RWPE2 (cell line): Measurements from ENCODE around the gene SRPRB.

Experiments used
- ATAC-seq: fragments of 200-7000 bp; cut with Tn5 transposase; 3 replicates; pipeline ENCODE4 v1.9.1; 2021; ENCODE audit warnings: low read depth
- DNase-seq: peaks from one replicate; pipeline ENCODE4 v3.0.0-alpha.2; 2020; ENCODE audit warnings: low spot score
- H3K27ac ChIP-seq: fragments of 450-650 bp; 2 replicates; pipeline ENCODE4 v1.5.1; 2017; ENCODE audit warnings: mild to moderate bottlenecking; ENCODE audit not compliant: poor library complexity, severe bottlenecking
- H3K27me3 ChIP-seq: fragments of 250-450 bp; sonication (Bioruptor Pico); 2 replicates; pipeline ENCODE4 v1.5.1; 2021; ENCODE audit warnings: mild to moderate bottlenecking, moderate library complexity; ENCODE audit not compliant: insufficient read depth, poor library complexity, severe bottlenecking
- H3K36me3 ChIP-seq: fragments of 250-450 bp; sonication (Bioruptor Pico); 2 replicates; pipeline ENCODE4 v1.5.1; 2020; ENCODE audit warnings: low read depth, mild to moderate bottlenecking, moderate library complexity
- H3K4me1 ChIP-seq: fragments of 250-450 bp; sonication (Bioruptor Pico); 2 replicates; pipeline ENCODE4 v1.5.1; 2021; ENCODE audit warnings: mild to moderate bottlenecking, moderate library complexity; ENCODE audit not compliant: insufficient read depth, poor library complexity, severe bottlenecking
- H3K4me3 ChIP-seq: fragments of 250-450 bp; sonication (Bioruptor Pico); 2 replicates; pipeline ENCODE4 v1.5.1; 2021; ENCODE audit warnings: mild to moderate bottlenecking, moderate library complexity; ENCODE audit not compliant: severe bottlenecking
- H3K9me3 ChIP-seq: fragments of 250-450 bp; sonication (Bioruptor Pico); 2 replicates; pipeline ENCODE4 v1.5.1; 2021; ENCODE audit warnings: mild to moderate bottlenecking, moderate library complexity; ENCODE audit not compliant: severe bottlenecking
- CTCF ChIP-seq: fragments of 450-650 bp; IDR thresholded peaks from one replicate; pipeline ENCODE4 v1.5.1; 2017; ENCODE audit warnings: mild to moderate bottlenecking, moderate library complexity; ENCODE audit not compliant: poor library complexity, severe bottlenecking

Gene SRPRB

GRCh38 chr3:133863911-133864310 is 58.3 kb downstream of the SRPRB start:
- no peaks in the 10 kb centered on the region for H3K9me3 ChIP-seq
- H3K4me1 ChIP-seq: no peaks in the 10 kb centered on the region
- no peak for TF ChIP-seq CTCF
- no peak overlapping the region for H3K27ac ChIP-seq
- ATAC-seq: no peak
- DNase-seq: no peak
- no peaks in the 10 kb centered on the region for H3K36me3 ChIP-seq
- no peaks in the 10 kb centered on the region for H3K27me3 ChIP-seq
- H3K4me3 ChIP-seq: no peak overlapping the region

GRCh38 chr3:133864616-133865015 is 59.0 kb downstream of the SRPRB start:
- no peak for DNase-seq
- no peaks in the 10 kb centered on the region for H3K9me3 ChIP-seq
- H3K36me3 ChIP-seq: no peaks in the 10 kb centered on the region
- no peak; the same call in 2 of the 3 replicates for ATAC-seq
- no peaks in the 10 kb centered on the region for H3K27me3 ChIP-seq
- no peak overlapping the region for H3K4me3 ChIP-seq
- H3K4me1 ChIP-seq: no peaks in the 10 kb centered on the region
- H3K27ac ChIP-seq: no peak overlapping the region
- TF ChIP-seq CTCF: no peak

- Histone ChIP-seq H3K4me1 (no peaks in the 10 kb centered on the region), H3K9me3 (no peaks in the 10 kb centered on the region), H3K4me3 (no peak overlapping the region), H3K36me3 (no peaks in the 10 kb centered on the region), H3K27me3 (no peaks in the 10 kb centered on the region), H3K27ac (no peak overlapping the region)
- TF ChIP-seq CTCF: no peak
- ATAC-seq (peak; percentile 18; the same call in 1 of the 3 replicates), DNase-seq (no peak)
Observed at GRCh38 chr3:133865136-133865855, 59.7 kb downstream of the SRPRB start.

- no peaks in the 10 kb centered on the region for H3K27me3 ChIP-seq
- H3K4me3 ChIP-seq: no peak overlapping the region
- ATAC-seq: no peak
- no peaks in the 10 kb centered on the region for H3K36me3 ChIP-seq
- H3K27ac ChIP-seq: no peak overlapping the region
- no peak for DNase-seq
- no peaks in the 10 kb centered on the region for H3K9me3 ChIP-seq
- H3K4me1 ChIP-seq: no peaks in the 10 kb centered on the region
- no peak for TF ChIP-seq CTCF
Observed at GRCh38 chr3:133866141-133866540, 60.5 kb downstream of the SRPRB start.

- DNase-seq (no peak), ATAC-seq (no peak)
- no peak overlapping the region for H3K27ac ChIP-seq
- H3K9me3 ChIP-seq: no peaks in the 10 kb centered on the region
- no peaks in the 10 kb centered on the region for H3K27me3 ChIP-seq
- no peaks in the 10 kb centered on the region for H3K4me1 ChIP-seq
- H3K36me3 ChIP-seq: no peaks in the 10 kb centered on the region
- TF ChIP-seq CTCF: no peak
- no peak overlapping the region for H3K4me3 ChIP-seq
Observed at GRCh38 chr3:133868186-133868585, 62.6 kb downstream of the SRPRB start.
